ENCODE measurements around the gene PEMT. TPM values are rescaled to one million over a fixed set of nuclear protein-coding genes. Genes with fewer than 3 reads are reported as not detected.
"Not testable (repeated sequence)": the region's sequence is repeated elsewhere in the genome, so short reads cannot be mapped to it uniquely, and the experiment has no call there.

The PEMT gene
- total RNA-seq, 3 donors from 2014 or later (not counting 1 experiment from before 2014, with no cell fraction given): 10.3 to 13.6 (median 12.6) TPM

GRCh38 chr17:17487998-17488397 is 103.5 kb downstream of the PEMT start:
- no peaks in the 10 kb centered on the region for H3K27me3 Mint-ChIP-seq (ENCODE audit: low read depth in 2 of 2)
- H3K27ac Mint-ChIP-seq: no peak overlapping the region
- no peak for TF ChIP-seq CTCF (IDR thresholded peaks at IDR 0.05)
- intact Hi-C loops (cut with micrococcal nuclease): no loop called here
- H3K4me1 ChIP-seq (ENCODE audit: control insufficient read depth, insufficient read depth, low read length): no peaks in the 10 kb centered on the region
- H3K9me3 Mint-ChIP-seq: no peaks in the 10 kb centered on the region
- 95% methylated on average over 2 of the region's 2 CpGs for WGBS (ENCODE audit: insufficient coverage)
- no peaks in the 10 kb centered on the region for H3K9me3 ChIP-seq (ENCODE audit: control insufficient read depth, insufficient read depth, low read length)
- no peak overlapping the region for H3K27ac ChIP-seq (ENCODE audit: low read length)
- DNase-seq: no peak
- ATAC-seq: no peak
- H3K4me3 ChIP-seq (ENCODE audit: low read length): no peak overlapping the region
- peaks cover 16 to 22% of the 10 kb centered on the region in 2 donors for H3K4me1 Mint-ChIP-seq
- H3K36me3 Mint-ChIP-seq: no peaks in the 10 kb centered on the region
- no peak overlapping the region for H3K4me3 Mint-ChIP-seq
- H3K27me3 ChIP-seq (ENCODE audit: control insufficient read depth, insufficient read depth, low read length): no peaks in the 10 kb centered on the region
- peaks cover 18% of the 10 kb centered on the region for H3K36me3 ChIP-seq (ENCODE audit: control insufficient read depth, insufficient read depth, low read length)

- H3K36me3 Mint-ChIP-seq; intact Hi-C loops (cut with micrococcal nuclease); H3K9me3 Mint-ChIP-seq; H3K4me3 ChIP-seq (ENCODE audit: low read length); H3K27me3 ChIP-seq (ENCODE audit: control insufficient read depth, insufficient read depth, low read length); H3K4me1 ChIP-seq (ENCODE audit: control insufficient read depth, insufficient read depth, low read length); DNase-seq; H3K27ac Mint-ChIP-seq; H3K9me3 ChIP-seq (ENCODE audit: control insufficient read depth, insufficient read depth, low read length); H3K36me3 ChIP-seq (ENCODE audit: control insufficient read depth, insufficient read depth, low read length); ATAC-seq; H3K4me3 Mint-ChIP-seq; H3K27ac ChIP-seq (ENCODE audit: low read length); H3K27me3 Mint-ChIP-seq (ENCODE audit: low read depth in 2 of 2): not testable (repeated sequence)
- peaks cover 23 to 35% of the 10 kb centered on the region in 2 donors for H3K4me1 Mint-ChIP-seq
- WGBS (ENCODE audit: insufficient coverage): 98% methylated on average over 23 of the region's 23 CpGs
Observed at GRCh38 chr17:17486416-17486815, 105.1 kb downstream of the PEMT start.

- Histone ChIP-seq H3K27me3 (ENCODE audit: control insufficient read depth, insufficient read depth, low read length) (no peaks in the 10 kb centered on the region), H3K4me1 (ENCODE audit: control insufficient read depth, insufficient read depth, low read length) (no peaks in the 10 kb centered on the region), H3K9me3 (ENCODE audit: control insufficient read depth, insufficient read depth, low read length) (no peaks in the 10 kb centered on the region), H3K36me3 (ENCODE audit: control insufficient read depth, insufficient read depth, low read length) (peaks cover 2% of the 10 kb centered on the region), H3K4me3 (ENCODE audit: low read length) (no peak overlapping the region), H3K27ac (ENCODE audit: low read length) (no peak overlapping the region)
- DNase-seq (no peak), ATAC-seq (no peak)
- Mint-ChIP-seq H3K36me3 (no peaks in the 10 kb centered on the region), H3K27me3 (ENCODE audit: low read depth in 2 of 2) (no peaks in the 10 kb centered on the region), H3K9me3 (no peaks in the 10 kb centered on the region), H3K27ac (no peak overlapping the region), H3K4me3 (no peak overlapping the region), H3K4me1 (peaks cover 29 to 42% of the 10 kb centered on the region in 2 donors)
- WGBS (ENCODE audit: insufficient coverage): 94% methylated on average over 6 of the region's 6 CpGs
- TF ChIP-seq CTCF (IDR thresholded peaks at IDR 0.05): no peak
- intact Hi-C loops (cut with micrococcal nuclease): no loop called here
Observed at GRCh38 chr17:17485420-17485819, 106.1 kb downstream of the PEMT start.

GRCh38 chr17:17484451-17484899 is 107.0 kb downstream of the PEMT start:
- no peaks in the 10 kb centered on the region for H3K36me3 Mint-ChIP-seq
- no peaks in the 10 kb centered on the region for H3K27me3 ChIP-seq (ENCODE audit: control insufficient read depth, insufficient read depth, low read length)
- no peak overlapping the region for H3K27ac Mint-ChIP-seq
- ATAC-seq (no peak), DNase-seq (no peak)
- H3K27me3 Mint-ChIP-seq (ENCODE audit: low read depth in 2 of 2): no peaks in the 10 kb centered on the region
- intact Hi-C loops (cut with micrococcal nuclease): no loop called here
- WGBS (ENCODE audit: insufficient coverage): 41% methylated on average over 12 of the region's 12 CpGs
- H3K9me3 ChIP-seq (ENCODE audit: control insufficient read depth, insufficient read depth, low read length): no peaks in the 10 kb centered on the region
- TF ChIP-seq CTCF (IDR thresholded peaks at IDR 0.05): no peak
- H3K4me3 ChIP-seq (ENCODE audit: low read length): no peak overlapping the region
- no peak overlapping the region for H3K4me3 Mint-ChIP-seq
- no peak overlapping the region for H3K27ac ChIP-seq (ENCODE audit: low read length)
- H3K4me1 Mint-ChIP-seq: peaks cover 33 to 49% of the 10 kb centered on the region in 2 donors
- H3K9me3 Mint-ChIP-seq: no peaks in the 10 kb centered on the region
- peaks cover 2% of the 10 kb centered on the region for H3K36me3 ChIP-seq (ENCODE audit: control insufficient read depth, insufficient read depth, low read length)
- no peaks in the 10 kb centered on the region for H3K4me1 ChIP-seq (ENCODE audit: control insufficient read depth, insufficient read depth, low read length)

Data from natural killer cell (primary cell).